ENCODE data around the gene BTBD1. TPM values are rescaled to one million over a fixed set of nuclear protein-coding genes. Genes with fewer than 3 reads are reported as not detected.
"Not testable (repeated sequence)": the region's sequence is repeated elsewhere in the genome, so short reads cannot be mapped to it uniquely, and the experiment has no call there.

BTBD1 gene
- total RNA-seq, 2 donors from 2014 or later, result 37.6 to 45.3 TPM

DNA sequence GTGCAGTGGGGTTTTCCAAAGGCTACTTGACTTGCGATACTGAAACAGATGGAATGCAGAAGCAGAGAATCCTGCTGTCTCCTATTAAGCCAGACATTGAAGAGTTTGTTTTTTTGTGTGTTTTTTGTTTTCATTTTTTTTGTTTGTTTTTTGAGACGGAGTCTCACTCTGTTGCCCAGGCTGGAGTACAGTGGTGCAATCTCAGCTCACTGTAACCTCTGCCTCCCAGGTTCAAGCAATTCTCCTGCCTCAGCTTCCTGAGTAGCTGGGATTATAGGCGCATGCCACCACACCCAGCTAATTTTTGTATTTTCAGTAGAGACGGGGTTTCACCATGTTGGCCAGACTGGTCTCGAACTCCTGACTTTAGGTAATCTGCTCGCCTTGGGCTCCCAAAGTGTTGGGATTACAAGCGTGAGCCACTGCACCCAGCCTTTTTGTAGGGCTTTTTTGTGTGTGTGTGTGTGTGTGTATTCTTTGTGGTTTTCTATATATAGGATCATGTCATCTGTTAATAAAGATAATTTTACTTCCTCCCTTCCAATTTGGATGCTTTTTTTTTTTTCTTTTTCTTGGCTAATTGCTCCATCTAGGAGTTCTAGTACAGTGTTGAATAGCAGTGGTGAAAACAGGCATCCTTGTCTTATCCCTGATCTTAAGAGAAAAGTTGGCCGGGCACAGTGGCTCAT is 19.0 kb upstream of the BTBD1 start:
- not testable (repeated sequence) for H3K36me3 Mint-ChIP-seq (ENCODE audit: low read depth); ATAC-seq; DNase-seq; H3K4me1 Mint-ChIP-seq; H3K4me3 Mint-ChIP-seq; H3K27ac Mint-ChIP-seq; H3K9me3 ChIP-seq (ENCODE audit: control insufficient read depth, low read length, poor library complexity, severe bottlenecking)
- H3K27me3 Mint-ChIP-seq, result peaks cover 28% of the 10 kb centered on the region

DNA sequence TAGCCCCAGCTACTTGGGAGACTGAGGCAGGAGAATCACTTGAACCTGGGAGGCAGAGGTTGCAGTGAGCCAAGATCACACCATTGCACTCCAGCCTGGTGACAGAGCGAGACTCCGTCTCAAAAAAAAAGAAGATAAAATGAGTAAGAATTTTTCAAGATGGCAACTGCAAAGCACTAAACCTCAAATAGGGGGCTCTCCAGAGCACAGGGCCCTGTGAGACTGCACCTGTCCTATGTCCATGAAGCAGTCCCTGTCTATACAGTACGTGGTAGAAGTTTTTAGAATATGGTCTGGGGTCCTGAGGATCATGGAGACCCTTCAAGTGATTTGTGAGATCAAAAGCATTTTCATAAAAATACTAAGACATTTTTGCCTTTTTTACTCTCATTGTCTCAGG is 18.4 kb upstream of the BTBD1 start:
- peaks cover 28% of the 10 kb centered on the region for H3K27me3 Mint-ChIP-seq
- H3K27ac Mint-ChIP-seq; H3K9me3 ChIP-seq (ENCODE audit: control insufficient read depth, low read length, poor library complexity, severe bottlenecking); H3K4me1 Mint-ChIP-seq; ATAC-seq; H3K36me3 Mint-ChIP-seq (ENCODE audit: low read depth); DNase-seq; H3K4me3 Mint-ChIP-seq: not testable (repeated sequence)

- peaks cover 2% of the 10 kb centered on the region for H3K36me3 Mint-ChIP-seq (ENCODE audit: low read depth)
Observed at GRCh38 chr15:83082730-83083386, 15.8 kb upstream of the BTBD1 start.

GRCh38 chr15:83081256-83082014 is 14.4 kb upstream of the BTBD1 start:
- Mint-ChIP-seq H3K4me3 (no peak overlapping the region), H3K27ac (no peak overlapping the region), H3K27me3 (peaks cover 42% of the 10 kb centered on the region), H3K4me1 (no peaks in the 10 kb centered on the region), H3K36me3 (ENCODE audit: low read depth) (peaks cover 2% of the 10 kb centered on the region)
- ATAC-seq, result no peak
- H3K9me3 ChIP-seq (ENCODE audit: control insufficient read depth, low read length, poor library complexity, severe bottlenecking), result peaks cover 2% of the 10 kb centered on the region
- DNase-seq, result no peak

More at GRCh38 chr15:83082730-83083386, 15.8 kb upstream of the BTBD1 start:
- no peak overlapping the region for H3K4me3 Mint-ChIP-seq
- ATAC-seq (no peak), DNase-seq (no peak)
- peaks cover 43% of the 10 kb centered on the region for H3K27me3 Mint-ChIP-seq
- H3K27ac Mint-ChIP-seq, result no peak overlapping the region
- no peaks in the 10 kb centered on the region for H3K4me1 Mint-ChIP-seq
- H3K9me3 ChIP-seq (ENCODE audit: control insufficient read depth, low read length, poor library complexity, severe bottlenecking), result peaks cover 2% of the 10 kb centered on the region

- H3K27me3 Mint-ChIP-seq, result peaks cover 37% of the 10 kb centered on the region
Observed at GRCh38 chr15:83078712-83079111, 11.7 kb upstream of the BTBD1 start.

DNA sequence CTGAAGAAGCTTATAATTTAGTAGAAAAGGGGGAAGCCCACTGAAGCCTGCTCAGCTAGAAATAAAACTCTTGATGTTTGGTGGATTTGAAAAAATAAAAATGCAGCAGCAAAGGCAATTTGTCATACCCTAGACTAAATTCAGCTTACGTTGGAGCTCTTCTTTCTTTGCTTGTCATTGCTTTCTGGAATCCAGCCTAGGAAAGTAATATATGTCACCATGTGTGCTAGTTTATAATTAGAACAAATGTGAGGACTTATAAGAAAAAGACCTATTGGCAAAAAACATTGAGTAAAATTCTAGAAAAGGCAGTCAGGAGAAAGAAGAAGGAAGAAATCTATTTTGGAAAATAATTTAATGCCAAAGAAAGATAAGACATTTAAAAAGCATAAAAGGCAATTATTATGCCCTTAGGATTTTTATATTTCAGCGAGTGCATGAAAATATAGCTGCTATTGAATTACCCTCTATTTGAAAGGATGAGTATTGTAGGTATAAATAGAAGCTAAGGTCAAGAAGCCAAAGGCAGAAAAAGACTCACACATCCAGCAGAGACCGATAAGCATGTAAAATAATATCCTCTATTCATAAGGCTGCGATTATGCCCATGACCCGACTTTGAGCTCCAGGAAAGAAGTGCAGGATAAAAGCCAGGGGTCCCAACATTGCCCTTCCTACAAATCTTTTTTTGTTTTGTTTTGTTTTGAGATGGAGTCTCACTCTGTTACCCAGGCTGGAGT is 10.6 kb upstream of the BTBD1 start:
- H3K27me3 Mint-ChIP-seq, result peaks cover 35% of the 10 kb centered on the region
- no peak for DNase-seq
- peaks cover 4% of the 10 kb centered on the region for H3K36me3 Mint-ChIP-seq (ENCODE audit: low read depth)
- H3K4me3 Mint-ChIP-seq, result no peak overlapping the region
- no peak overlapping the region for H3K27ac Mint-ChIP-seq
- H3K9me3 ChIP-seq (ENCODE audit: control insufficient read depth, low read length, poor library complexity, severe bottlenecking), result no peaks in the 10 kb centered on the region
- ATAC-seq, result no peak
- no peaks in the 10 kb centered on the region for H3K4me1 Mint-ChIP-seq

More at GRCh38 chr15:83078712-83079111, 11.7 kb upstream of the BTBD1 start:
- Mint-ChIP-seq H3K4me3 (no peak overlapping the region), H3K36me3 (ENCODE audit: low read depth) (peaks cover 4% of the 10 kb centered on the region), H3K4me1 (no peaks in the 10 kb centered on the region), H3K27ac (no peak overlapping the region)
- H3K9me3 ChIP-seq (ENCODE audit: control insufficient read depth, low read length, poor library complexity, severe bottlenecking), result no peaks in the 10 kb centered on the region
- DNase-seq, result no peak
- no peak for ATAC-seq

DNA sequence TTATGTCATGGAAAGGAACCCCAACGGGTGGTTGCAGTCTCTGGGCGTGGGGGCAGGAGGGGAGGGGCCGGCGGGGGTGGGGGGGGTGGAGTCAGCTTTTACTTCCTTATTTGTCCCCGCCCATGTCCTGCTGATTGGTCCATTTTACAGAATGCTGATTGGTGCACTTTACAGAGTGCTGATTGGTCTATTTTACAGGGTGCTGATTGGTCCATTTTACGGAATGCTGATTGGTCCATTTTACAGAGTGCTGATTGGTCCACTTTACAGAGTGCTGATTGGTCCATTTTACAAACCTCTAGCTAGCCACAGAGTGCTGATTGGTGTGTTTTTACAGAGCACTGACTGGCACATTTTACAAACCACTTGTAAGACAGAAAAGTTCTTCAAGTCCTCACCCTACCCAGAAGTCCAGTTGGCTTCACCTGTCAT is 2.2 kb upstream of the BTBD1 start:
- not testable (repeated sequence) for H3K27me3 Mint-ChIP-seq; H3K9me3 ChIP-seq (ENCODE audit: control insufficient read depth, low read length, poor library complexity, severe bottlenecking); H3K27ac Mint-ChIP-seq; H3K36me3 Mint-ChIP-seq (ENCODE audit: low read depth)
- H3K4me1 Mint-ChIP-seq, result peaks cover 20% of the 10 kb centered on the region
- peak overlapping the region; percentile 2 for H3K4me3 Mint-ChIP-seq
- peak; percentile 15 to 36 (median 21) for DNase-seq
- peak; percentile 39 for ATAC-seq

DNA sequence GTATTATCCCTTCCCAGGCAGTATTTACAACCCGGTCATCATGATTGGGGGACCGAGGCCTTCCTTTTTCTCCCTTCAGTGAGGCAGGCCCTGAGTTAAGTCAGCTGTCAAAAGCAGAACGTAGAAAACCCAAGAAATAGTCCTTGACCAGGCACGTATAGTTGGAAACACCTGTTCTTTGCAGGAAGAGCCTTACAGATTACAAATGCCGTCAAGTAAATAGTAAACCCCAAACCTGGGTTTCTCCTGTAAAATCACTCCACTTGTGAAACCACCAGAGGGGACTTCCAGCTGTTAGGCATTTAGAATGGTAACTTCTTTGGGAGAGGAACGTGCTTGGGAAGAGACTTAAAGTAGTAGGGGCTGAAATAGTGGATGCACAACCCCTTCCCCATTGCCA is 1.0 kb upstream of the BTBD1 start:
- no peaks in the 10 kb centered on the region for H3K9me3 ChIP-seq (ENCODE audit: control insufficient read depth, low read length, poor library complexity, severe bottlenecking)
- H3K4me1 Mint-ChIP-seq, result peaks cover 20% of the 10 kb centered on the region
- DNase-seq (no peak), ATAC-seq (no peak)
- H3K4me3 Mint-ChIP-seq, result no peak overlapping the region
- no peaks in the 10 kb centered on the region for H3K36me3 Mint-ChIP-seq (ENCODE audit: low read depth)
- H3K27ac Mint-ChIP-seq, result peak overlapping the region; percentile 29
- no peaks in the 10 kb centered on the region for H3K27me3 Mint-ChIP-seq

DNA sequence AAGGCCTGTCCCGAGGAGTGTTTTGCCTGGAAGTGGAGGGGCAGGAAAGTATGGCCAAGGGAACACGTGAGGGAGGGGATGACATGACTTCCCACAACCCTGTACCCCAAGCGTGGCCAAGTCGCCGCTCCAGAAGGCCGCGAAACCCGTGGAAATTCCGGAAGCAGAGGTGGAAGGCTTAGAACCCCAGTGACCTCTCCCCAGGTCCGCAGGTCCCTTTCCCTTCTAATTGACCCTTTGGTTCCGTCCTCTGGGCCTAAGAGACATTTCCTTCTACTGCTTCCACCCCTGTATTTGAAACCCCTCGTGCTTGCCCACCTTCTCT is 548 bp upstream of the BTBD1 start:
- Mint-ChIP-seq H3K27ac (peak overlapping the region; percentile 29), H3K4me3 (no peak overlapping the region), H3K27me3 (no peaks in the 10 kb centered on the region), H3K36me3 (ENCODE audit: low read depth) (no peaks in the 10 kb centered on the region), H3K4me1 (peaks cover 20% of the 10 kb centered on the region)
- ATAC-seq (no peak), DNase-seq (no peak)
- no peaks in the 10 kb centered on the region for H3K9me3 ChIP-seq (ENCODE audit: control insufficient read depth, low read length, poor library complexity, severe bottlenecking)

GRCh38 chr15:83066034-83066733 is 868 bp downstream of the BTBD1 start:
- H3K9me3 ChIP-seq (ENCODE audit: control insufficient read depth, low read length, poor library complexity, severe bottlenecking), result no peaks in the 10 kb centered on the region
- no peak overlapping the region for H3K4me3 Mint-ChIP-seq
- no peaks in the 10 kb centered on the region for H3K27me3 Mint-ChIP-seq
- peaks cover 20% of the 10 kb centered on the region for H3K4me1 Mint-ChIP-seq
- ATAC-seq (no peak), DNase-seq (no peak)
- H3K36me3 Mint-ChIP-seq (ENCODE audit: low read depth), result no peaks in the 10 kb centered on the region
- H3K27ac Mint-ChIP-seq, result no peak overlapping the region

- DNase-seq (no peak), ATAC-seq (no peak)
- Mint-ChIP-seq H3K27ac (no peak overlapping the region), H3K4me1 (peaks cover 20% of the 10 kb centered on the region), H3K36me3 (ENCODE audit: low read depth) (no peaks in the 10 kb centered on the region), H3K4me3 (no peak overlapping the region), H3K27me3 (no peaks in the 10 kb centered on the region)
- no peaks in the 10 kb centered on the region for H3K9me3 ChIP-seq (ENCODE audit: control insufficient read depth, low read length, poor library complexity, severe bottlenecking)
Observed at GRCh38 chr15:83065431-83065830, 1.6 kb downstream of the BTBD1 start.

DNA sequence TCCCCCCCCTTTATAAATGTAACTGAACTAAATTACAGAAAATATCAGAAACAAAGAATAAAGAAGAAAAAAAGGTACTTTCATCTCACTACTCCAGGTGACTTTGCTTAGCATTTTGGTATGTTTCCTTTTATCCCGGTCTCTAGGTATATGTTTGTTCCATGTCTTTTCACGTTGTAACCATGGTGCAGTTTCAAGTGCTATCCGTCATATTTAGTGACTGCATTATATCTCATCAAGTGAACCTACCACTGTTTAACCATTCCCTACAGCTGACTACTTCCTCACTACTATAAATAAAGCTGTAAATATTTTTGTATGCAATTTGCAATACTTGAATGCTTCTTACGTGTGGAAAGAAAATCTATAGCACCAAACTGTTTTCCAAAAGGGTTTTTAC is 2.2 kb downstream of the BTBD1 start:
- no peak overlapping the region for H3K4me3 Mint-ChIP-seq
- no peak overlapping the region for H3K27ac Mint-ChIP-seq
- H3K27me3 Mint-ChIP-seq, result no peaks in the 10 kb centered on the region
- DNase-seq (no peak), ATAC-seq (peak; percentile 16)
- no peaks in the 10 kb centered on the region for H3K9me3 ChIP-seq (ENCODE audit: control insufficient read depth, low read length, poor library complexity, severe bottlenecking)
- peaks cover 20% of the 10 kb centered on the region for H3K4me1 Mint-ChIP-seq
- no peaks in the 10 kb centered on the region for H3K36me3 Mint-ChIP-seq (ENCODE audit: low read depth)

Data from T-helper 17 cell (primary cell).